HG03045 (cell line): ENCODE measurements around the gene ITGB8.

ENCODE experiments used
- ATAC-seq: cut with Tn5 transposase; IDR thresholded peaks from one replicate; pipeline ENCODE4 v1.9.1; 2021; ENCODE audit warnings: mild to moderate bottlenecking, moderate library complexity; ENCODE audit not compliant: unreplicated experiment

ITGB8 gene

DNA sequence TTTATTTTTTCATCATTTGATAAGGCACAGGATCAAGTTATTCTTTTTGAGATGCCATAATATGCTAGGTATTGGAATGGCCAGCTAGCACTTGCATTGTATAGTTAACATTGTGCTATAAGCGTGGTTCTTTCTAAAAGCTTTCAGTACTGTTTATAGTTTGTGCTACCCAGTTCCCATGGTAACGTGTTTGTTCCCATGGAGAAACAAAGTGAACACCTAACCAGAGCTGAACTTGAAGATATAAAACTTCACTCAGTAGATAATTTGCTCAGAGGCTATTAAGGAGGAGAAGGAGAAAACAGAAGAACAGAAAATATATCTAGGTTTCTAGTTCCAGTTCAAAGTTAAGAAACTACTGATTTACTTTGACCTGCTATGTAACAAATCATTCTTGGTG is 23.6 kb upstream of the ITGB8 start:
- ATAC-seq = peak; percentile 55

DNA sequence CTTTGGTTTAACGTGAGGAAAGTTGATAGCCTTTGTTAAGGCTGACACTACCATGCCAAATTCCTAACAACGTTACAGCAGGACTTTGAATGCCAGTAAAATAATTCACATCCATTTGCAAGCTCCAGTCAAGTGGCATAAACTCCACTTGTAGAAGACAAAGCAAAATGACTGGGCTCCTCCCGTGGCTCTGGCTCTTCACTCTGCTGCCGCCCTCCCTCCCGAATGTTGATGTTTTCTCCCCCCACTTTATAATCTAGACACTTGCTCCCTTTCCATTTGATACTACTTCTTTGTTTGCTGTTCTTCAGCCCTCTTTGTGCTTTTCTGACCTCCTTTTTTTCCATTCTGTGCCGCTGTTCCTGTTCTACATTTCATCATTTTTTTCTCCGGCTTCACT is 22.8 kb upstream of the ITGB8 start:
- ATAC-seq = no peak

DNA sequence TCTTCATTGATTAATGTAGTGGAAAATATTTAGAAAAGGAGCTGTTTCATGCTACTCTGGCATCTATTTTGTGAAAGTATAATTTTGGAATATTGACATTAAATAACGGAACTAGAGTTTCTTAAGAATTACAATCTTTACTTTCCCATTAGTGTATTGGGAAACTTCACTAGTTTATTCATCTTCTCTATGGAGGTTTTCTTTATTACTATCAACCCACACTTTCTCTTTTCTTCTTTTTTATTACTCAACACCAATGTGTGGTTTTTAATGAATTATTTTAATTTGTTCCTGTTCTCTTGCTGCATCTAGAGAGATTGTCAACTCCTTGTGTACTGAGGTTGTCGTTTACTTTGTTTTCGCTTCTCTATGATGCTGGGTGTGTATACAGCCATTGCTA is 20.4 kb upstream of the ITGB8 start:
- ATAC-seq = no peak

DNA sequence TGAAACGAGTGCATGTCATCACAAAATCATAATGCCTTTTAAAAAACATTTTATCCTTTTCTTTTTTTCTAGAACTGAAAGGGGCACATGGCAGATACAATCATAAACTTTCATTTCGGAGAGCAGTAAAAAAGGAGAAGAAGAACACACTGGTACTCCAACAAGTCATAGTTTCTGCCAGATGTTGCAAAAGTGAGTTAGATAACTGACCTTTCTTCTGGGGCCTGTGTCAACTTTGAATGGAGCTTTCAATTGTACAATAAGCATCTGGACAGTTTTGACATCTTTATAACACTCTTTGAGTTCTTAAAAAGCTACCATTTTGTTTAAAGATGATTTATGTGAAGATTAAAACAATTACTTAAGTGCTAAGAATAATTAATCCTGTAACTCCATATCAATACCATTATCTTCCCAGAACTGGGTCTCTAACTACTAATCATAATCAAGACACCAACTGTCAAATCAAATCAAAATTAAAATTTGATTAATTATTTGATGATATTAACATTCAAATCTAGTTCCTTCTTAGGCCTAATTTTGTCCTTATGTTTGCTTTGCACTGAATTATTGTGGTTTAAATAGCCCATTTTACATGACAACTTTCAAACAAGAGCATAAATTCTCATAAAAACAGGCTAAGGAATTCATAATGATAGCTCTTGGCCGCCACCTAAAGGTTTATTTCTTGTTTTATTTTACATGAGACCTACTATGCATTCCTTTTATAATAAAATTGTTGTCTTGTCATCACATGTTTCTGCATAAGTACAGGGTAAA is 19.5 kb upstream of the ITGB8 start:
- ATAC-seq = no peak

DNA sequence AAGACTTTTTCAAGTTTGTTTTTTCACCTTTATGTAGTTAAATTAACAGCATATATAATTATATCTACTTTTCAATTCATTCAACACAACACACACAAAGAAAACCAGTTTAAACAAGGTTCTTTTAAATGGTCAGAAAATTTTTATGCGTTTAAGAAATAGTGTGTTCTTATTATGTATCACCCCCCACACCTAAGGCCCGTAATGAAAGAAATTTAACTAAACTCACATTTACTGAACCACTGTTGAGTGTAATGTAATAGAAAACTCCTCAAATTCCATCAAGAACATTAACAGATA is 19.0 kb upstream of the ITGB8 start:
- ATAC-seq = no peak

DNA sequence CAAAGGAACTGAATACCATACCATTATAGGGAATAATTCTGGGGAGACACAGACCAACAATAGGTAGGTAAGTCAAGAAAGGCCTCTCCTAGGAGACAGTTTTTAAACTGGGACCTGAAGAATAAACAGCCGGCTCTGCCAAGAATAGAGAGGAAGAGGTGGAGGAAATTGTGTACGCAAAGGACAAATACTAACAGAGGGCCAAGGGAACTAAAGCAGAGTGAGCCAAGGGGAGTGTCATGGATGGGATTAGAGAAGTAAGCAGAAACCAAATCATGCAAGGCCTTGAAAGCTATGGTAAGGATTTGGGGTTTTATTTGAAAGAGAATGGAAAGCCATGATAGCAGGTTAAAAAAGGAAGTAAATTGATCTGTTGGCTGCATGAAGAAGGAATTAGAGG is 18.1 kb upstream of the ITGB8 start:
- no peak for ATAC-seq

DNA sequence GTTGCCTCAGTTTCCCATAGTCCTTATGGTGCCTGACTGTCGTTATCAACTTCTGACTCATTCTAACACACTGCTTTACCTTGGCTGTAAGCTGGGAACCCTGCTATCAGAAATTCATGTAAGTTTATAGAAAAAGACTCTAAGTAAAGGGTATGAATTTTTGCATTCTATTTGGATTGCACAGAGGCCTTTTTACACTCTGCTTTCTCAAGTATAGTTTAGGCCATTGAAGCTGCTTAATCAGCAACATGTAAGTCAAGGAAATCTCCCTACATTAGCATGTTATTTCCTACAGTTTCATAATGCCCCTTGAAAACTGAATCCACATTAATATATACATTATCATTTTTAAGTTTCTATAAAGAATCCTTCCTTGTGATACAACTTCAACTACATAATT is 17.1 kb upstream of the ITGB8 start:
- ATAC-seq = no peak

- no peak for ATAC-seq
Observed at GRCh38 chr7:20314198-20314597, 16.5 kb upstream of the ITGB8 start.

- no peak for ATAC-seq
Observed at GRCh38 chr7:20316706-20317105, 14.0 kb upstream of the ITGB8 start.

DNA sequence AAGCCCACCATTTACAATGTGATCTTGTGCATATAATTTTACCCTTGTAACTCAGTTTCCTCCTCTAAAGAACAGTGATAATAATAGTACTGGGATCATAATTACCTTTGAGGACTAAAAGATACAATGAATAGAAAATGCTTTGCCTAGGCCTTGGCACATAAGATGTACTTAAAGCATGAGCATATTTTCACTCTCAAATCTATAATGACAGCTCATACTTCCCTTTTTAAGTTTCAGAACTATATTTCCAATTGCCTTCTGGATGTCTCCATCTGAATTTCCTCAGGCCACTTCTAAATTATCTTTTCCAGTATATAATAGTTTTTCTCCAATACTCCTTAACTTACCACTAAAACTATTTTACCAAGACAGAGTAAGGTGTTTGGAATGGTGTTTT is 13.3 kb upstream of the ITGB8 start:
- ATAC-seq = no peak

DNA sequence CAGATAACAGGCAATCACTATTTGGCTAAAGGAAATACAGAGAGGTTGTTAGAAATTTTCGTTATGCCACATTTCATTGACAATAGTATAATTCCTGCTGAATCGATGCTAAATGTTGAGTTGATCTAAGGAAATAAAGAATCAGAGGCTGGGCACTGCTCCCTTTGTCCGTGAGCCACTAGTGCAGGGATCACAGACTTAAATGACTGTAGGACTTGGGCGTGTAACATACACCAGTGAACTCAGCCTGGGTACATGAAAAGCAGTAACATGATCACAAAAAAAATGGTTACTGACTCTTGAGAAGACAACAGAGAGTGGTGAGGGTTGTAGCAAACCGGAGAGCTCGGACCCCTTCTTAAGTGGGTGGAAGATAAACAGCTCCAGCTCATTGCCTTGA is 11.8 kb upstream of the ITGB8 start:
- ATAC-seq = no peak

- no peak for ATAC-seq
Observed at GRCh38 chr7:20320322-20320721, 10.4 kb upstream of the ITGB8 start.

- no peak for ATAC-seq
Observed at GRCh38 chr7:20320786-20321185, 9.9 kb upstream of the ITGB8 start.

DNA sequence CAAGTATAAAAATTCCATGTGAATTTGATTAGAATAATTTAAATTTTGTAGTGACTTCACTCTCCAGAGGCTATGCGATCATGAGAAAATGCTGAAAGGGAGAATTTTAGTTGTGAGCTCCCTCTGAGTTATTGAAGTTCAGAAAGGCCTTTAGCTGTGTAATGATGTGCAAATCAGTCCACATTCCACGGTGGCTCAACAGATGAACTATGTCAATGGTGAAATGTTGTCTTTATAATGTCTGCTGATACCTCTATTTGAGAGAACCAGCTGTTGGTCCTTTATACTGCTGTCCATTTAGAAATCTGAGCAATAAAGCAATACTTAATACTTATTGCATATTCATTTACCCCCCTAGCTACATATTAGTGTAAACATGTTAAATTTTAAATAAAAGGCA is 7.1 kb upstream of the ITGB8 start:
- no peak for ATAC-seq

GRCh38 chr7:20326342-20326741 is 4.4 kb upstream of the ITGB8 start:
- ATAC-seq = no peak

- no peak for ATAC-seq
Observed at GRCh38 chr7:20327055-20327454, 3.6 kb upstream of the ITGB8 start.

- no peak for ATAC-seq
Observed at GRCh38 chr7:20328027-20328426, 2.7 kb upstream of the ITGB8 start.

- ATAC-seq = no peak
Observed at GRCh38 chr7:20328692-20329091, 2.0 kb upstream of the ITGB8 start.

DNA sequence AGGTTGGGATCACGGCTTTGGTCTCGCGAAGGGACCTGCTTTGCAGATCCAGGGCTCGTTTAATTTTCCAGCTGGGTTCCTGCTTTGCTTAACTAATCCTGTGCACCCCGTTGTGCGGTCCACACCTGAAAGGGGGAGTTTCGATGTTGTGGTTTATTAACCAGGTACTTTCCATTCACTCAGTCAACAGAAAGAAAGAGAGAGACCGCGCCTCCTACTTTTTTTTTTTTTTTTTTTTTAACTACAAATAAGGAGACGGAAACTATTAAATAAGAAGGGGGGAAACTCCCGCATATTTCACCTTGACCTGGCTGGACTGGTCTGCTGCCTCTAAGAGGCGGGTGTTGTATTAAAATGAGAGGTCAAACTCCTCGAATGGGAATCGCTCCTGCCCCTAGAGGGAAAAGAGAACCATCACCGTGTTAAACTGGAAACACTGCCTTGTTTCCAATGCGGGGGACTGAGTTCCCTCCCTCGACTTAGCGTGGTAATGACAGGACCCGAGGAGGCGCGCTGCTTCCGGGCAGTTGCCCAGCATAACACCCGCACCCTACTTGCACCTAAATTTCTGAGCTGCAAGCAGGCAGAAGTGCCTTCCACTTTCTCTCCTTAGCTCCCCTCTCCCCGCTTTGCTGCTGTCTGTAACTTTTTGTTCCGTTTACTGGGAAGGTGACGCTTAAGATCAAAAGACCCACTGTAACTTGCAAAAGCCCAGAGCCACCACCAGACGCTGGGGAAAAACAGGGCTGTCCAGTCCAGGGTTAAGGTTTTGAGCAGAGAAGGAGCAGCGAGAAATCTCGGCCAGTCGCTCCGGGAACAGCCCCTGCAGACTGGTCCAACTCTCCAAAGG is 1.1 kb upstream of the ITGB8 start:
- ATAC-seq = peak; percentile 34

GRCh38 chr7:20330928-20331909 is 519 bp downstream of the ITGB8 start:
- peak; percentile 32 for ATAC-seq
